HFFc6 (cell line): ENCODE data around the gene KNDC1. TPM values are rescaled to one million over a fixed set of nuclear protein-coding genes. Genes with fewer than 3 reads are reported as not detected.
"Not testable (repeated sequence)": the region's sequence is repeated elsewhere in the genome, so short reads cannot be mapped to it uniquely, and the experiment has no call there.

ENCODE experiments used
- DNase-seq: peaks from one replicate; pipeline ENCODE4 v3.0.0-alpha.2; 2018
- H3K27ac Mint-ChIP-seq: 2 replicates; pipeline ENCODE4 v1.8.0; 2020; ENCODE audit warnings: mild to moderate bottlenecking, mixed read lengths
- H3K27me3 Mint-ChIP-seq: 2 replicates; pipeline ENCODE4 v1.8.0; 2021; ENCODE audit warnings: mild to moderate bottlenecking, moderate library complexity, mixed read lengths; ENCODE audit not compliant: insufficient read depth
- H3K36me3 Mint-ChIP-seq: 2 replicates; pipeline ENCODE4 v1.8.0; 2021; ENCODE audit warnings: low read depth, mixed read lengths
- H3K4me1 Mint-ChIP-seq: 2 replicates; pipeline ENCODE4 v1.8.0; 2020; ENCODE audit warnings: low read depth, mixed read lengths
- H3K4me3 Mint-ChIP-seq: 2 replicates; pipeline ENCODE4 v1.8.0; 2020; ENCODE audit warnings: mild to moderate bottlenecking, moderate library complexity, mixed read lengths
- H3K9me3 Mint-ChIP-seq: 2 replicates; pipeline ENCODE4 v1.8.0; 2020; ENCODE audit warnings: mild to moderate bottlenecking, mixed read lengths
- total RNA-seq, 6 experiments: library from RNA; stranded (reverse); fragmentation: NEBNext Ultra II Directional; extraction: Animal tissue kit (Norgen Biotek cat#: 25700); gene quantifications; 2 replicates in 1 of 6; 3 replicates in 5 of 6; pipeline ENCODE4 v1.2.3, GENCODE V29; 2021
- TF ChIP-seq, protein P1 (sequence below): fragments of 200-600 bp; sonication (generic); IDR thresholded peaks from 2 replicates; pipeline ENCODE4 v1.5.0; 2021; ENCODE audit warnings: antibody characterized with exemption, mild to moderate bottlenecking

KNDC1 gene
- total RNA-seq, 6 experiments from 2014 or later = 0.05 to 1.00 (median 0.28) TPM; not detected in 3

DNA sequence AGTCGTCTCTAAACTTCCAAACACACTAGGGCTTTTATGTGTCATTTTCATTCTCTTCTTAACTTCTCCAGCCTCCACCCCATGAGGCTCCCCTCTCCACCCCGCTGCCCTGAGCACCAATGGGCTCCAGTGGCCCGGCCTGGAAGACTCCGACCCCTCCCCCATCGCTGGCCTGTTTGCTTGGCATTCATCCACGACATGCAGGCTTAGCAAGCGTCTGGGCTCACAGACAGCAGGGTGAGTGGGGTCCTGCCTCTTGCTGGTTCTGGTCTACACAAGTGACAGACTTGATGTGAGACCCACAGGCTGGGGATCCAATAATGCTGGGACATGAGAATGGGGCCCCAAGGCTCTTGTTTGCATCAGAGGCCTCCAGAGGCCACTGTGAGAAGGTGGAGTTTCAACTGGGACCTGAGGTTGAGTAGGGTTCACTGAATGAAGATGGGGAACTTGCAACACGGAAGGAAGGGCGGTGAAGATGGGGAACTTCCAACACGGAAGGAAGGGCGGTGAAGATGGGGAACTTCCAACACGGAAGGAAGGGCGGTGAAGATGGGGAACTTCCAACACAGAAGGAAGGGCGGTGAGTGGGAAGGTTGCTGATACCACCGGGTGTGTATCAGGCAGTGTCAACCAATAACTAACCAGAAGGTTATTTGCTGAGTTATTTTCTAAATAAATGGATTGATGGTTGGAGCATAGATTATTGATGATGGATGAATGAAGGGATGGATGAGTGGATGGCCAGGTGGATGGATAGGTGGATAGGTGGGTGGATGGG lies 14.0 kb downstream of the KNDC1 start:
- H3K4me3 Mint-ChIP-seq = no peak overlapping the region

DNA sequence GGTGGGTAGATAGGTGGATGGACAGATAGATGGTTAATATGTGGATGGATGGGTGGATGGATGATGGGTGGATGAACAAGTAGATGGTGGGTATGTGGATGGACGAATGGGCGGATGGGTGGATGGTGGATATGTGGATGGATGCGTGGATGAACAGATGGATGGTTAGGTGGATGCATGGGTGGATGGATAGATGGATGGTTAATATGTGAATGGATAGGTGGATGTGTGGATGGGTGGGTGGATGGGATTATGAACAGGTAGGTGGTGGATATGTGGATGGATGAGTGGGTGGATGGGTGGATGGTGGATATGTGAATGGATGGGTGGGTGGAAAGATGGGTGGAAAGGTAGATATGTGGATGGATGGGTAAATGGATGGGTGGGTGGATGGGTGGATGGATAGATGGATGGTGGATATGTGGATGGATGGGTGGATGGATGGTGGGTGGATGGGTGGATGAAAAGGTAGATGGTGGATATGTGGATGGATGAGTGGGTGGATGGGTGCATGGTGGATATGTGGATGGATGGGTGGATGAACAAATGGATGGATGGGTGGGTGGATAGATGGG lies 14.8 kb downstream of the KNDC1 start:
- H3K27me3 Mint-ChIP-seq = peaks cover 5% of the 10 kb centered on the region
- peaks cover 31% of the 10 kb centered on the region for H3K9me3 Mint-ChIP-seq
- no peaks in the 10 kb centered on the region for H3K4me1 Mint-ChIP-seq
- TF ChIP-seq, protein P1, sequence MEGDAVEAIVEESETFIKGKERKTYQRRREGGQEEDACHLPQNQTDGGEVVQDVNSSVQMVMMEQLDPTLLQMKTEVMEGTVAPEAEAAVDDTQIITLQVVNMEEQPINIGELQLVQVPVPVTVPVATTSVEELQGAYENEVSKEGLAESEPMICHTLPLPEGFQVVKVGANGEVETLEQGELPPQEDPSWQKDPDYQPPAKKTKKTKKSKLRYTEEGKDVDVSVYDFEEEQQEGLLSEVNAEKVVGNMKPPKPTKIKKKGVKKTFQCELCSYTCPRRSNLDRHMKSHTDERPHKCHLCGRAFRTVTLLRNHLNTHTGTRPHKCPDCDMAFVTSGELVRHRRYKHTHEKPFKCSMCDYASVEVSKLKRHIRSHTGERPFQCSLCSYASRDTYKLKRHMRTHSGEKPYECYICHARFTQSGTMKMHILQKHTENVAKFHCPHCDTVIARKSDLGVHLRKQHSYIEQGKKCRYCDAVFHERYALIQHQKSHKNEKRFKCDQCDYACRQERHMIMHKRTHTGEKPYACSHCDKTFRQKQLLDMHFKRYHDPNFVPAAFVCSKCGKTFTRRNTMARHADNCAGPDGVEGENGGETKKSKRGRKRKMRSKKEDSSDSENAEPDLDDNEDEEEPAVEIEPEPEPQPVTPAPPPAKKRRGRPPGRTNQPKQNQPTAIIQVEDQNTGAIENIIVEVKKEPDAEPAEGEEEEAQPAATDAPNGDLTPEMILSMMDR = no peak
- DNase-seq = no peak
- H3K27ac Mint-ChIP-seq = no peak overlapping the region
- H3K36me3 Mint-ChIP-seq = peaks cover 13% of the 10 kb centered on the region
- no peak overlapping the region for H3K4me3 Mint-ChIP-seq

More for the DNA sequence above, 14.0 kb downstream of the KNDC1 start:
- Mint-ChIP-seq H3K36me3 (peaks cover 13% of the 10 kb centered on the region), H3K9me3 (peaks cover 35% of the 10 kb centered on the region), H3K27ac (no peak overlapping the region), H3K4me1 (no peaks in the 10 kb centered on the region), H3K27me3 (peaks cover 5% of the 10 kb centered on the region)
- no peak for DNase-seq
- TF ChIP-seq, protein P1 = no peak

DNA sequence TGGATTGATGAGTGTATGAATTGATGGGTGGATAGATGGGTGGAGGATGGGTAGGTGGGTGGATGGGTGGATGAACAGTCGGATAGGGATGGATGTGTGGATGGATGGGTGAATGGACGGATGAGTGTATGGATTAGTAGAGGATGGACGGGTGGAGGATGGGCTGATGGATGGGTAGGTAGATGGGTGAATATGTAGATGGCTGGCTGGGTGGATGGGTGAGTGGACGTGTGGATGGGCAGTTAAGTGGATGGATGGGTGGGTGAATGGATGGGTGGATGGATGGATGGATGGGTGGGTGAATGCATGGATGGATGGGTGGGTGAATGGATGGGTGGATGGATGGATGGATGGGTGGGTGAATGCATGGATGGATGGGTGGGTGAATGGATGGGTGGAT lies 15.6 kb downstream of the KNDC1 start:
- not testable (repeated sequence) for DNase-seq
- peaks cover 10% of the 10 kb centered on the region for H3K27me3 Mint-ChIP-seq

DNA sequence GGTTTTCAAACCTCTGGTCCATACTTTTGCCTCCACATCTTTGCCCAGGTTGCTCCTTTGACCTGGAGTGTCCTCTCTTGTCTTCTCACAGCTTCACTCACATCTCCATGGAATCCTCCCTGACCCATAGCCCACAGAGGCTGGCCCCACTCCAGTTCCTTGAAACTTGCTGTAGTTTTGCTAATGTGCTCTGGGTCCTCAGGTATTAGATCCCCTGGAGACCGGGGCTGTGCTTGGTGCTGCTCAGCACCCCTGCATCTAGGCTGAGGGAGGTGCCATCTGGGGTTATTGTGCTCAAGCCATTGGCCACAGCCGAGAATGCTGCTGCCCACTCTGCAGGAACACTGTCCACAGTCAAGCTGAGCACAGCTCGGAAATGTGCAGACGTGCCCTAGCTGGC lies 16.5 kb downstream of the KNDC1 start:
- H3K4me3 Mint-ChIP-seq = no peak overlapping the region
- TF ChIP-seq, protein P1 = no peak
- H3K36me3 Mint-ChIP-seq = peaks cover 13% of the 10 kb centered on the region
- no peak overlapping the region for H3K27ac Mint-ChIP-seq
- H3K4me1 Mint-ChIP-seq = no peaks in the 10 kb centered on the region
- DNase-seq = no peak
- H3K27me3 Mint-ChIP-seq = peaks cover 10% of the 10 kb centered on the region
- H3K9me3 Mint-ChIP-seq = peaks cover 32% of the 10 kb centered on the region

More for the DNA sequence above, 15.6 kb downstream of the KNDC1 start:
- Mint-ChIP-seq H3K36me3 (peaks cover 13% of the 10 kb centered on the region), H3K9me3 (peaks cover 31% of the 10 kb centered on the region)
- not testable (repeated sequence) for H3K4me1 Mint-ChIP-seq, H3K27ac Mint-ChIP-seq, H3K4me3 Mint-ChIP-seq

DNA sequence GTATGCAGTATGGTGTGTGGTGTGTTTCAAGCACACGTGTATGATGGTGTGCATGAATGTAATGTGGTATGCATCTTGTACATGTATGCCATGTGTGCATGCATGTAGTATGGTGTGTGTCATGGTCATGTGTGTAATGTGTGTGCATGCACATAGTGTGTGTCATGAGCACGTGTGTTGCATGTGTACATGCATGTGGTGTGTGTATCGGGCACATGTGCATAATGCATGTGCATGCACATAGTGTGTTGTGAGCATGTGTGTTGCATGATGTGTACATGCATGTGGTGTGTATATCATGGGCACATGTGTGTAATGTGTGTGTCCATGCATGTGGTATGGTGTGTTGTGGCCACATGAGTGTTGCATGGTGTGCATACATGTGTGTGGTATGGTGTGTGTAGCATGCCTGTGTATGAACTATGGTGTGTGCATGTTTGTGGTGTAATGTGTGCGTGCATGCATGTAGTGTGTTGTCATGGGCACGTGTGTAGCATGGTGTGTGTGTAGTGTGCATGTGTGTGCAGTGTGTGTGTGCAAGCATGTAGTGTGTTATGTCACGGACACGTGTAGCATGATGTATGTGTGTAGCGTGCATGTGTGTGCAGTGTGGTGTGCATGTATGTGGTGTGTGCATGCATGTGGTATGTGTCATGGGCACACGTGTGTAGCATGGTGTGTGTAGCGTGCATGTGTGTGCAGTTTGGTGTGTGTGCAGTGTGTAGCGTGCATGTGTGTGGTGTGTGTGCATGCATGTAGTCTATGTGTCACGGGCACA lies 17.6 kb downstream of the KNDC1 start:
- peaks cover 37% of the 10 kb centered on the region for H3K9me3 Mint-ChIP-seq

More for the DNA sequence above, 17.6 kb downstream of the KNDC1 start:
- Mint-ChIP-seq H3K27me3 (peaks cover 7% of the 10 kb centered on the region), H3K36me3 (peaks cover 13% of the 10 kb centered on the region), H3K4me3 (no peak overlapping the region), H3K27ac (no peak overlapping the region), H3K4me1 (no peaks in the 10 kb centered on the region)
- TF ChIP-seq, protein P1 = no peak
- DNase-seq = no peak
